K562 (cell line): ENCODE measurements around the gene KCND1. TPM values are rescaled to one million over a fixed set of nuclear protein-coding genes. Genes with fewer than 3 reads are reported as not detected.
A peak's percentile ranks its signal among the peaks of the same experiment; 100 is the strongest.

ENCODE experiments used
- ADNP ChIP-seq: fragments of 200-800 bp; sonication (Bioruptor generic); IDR thresholded peaks from 2 replicates; pipeline ENCODE4 v1.6.1; 2016; ENCODE audit warnings: missing genetic modification characterization, missing compliant biosample characterization
- CEBPB ChIP-seq: fragments of 450-650 bp; IDR thresholded peaks from 2 replicates; pipeline ENCODE4 v1.6.1; 2016; ENCODE audit warnings: missing genetic modification characterization, missing compliant biosample characterization
- EHMT2 ChIP-seq: fragments of 450-650 bp; IDR thresholded peaks from 2 replicates; pipeline ENCODE4 v1.6.1; 2018; ENCODE audit warnings: antibody characterized with exemption
- GATAD2B ChIP-seq: fragments of 450-650 bp; IDR thresholded peaks from 2 replicates; pipeline ENCODE4 v1.6.1; 2017; ENCODE audit warnings: mild to moderate bottlenecking, borderline replicate concordance
- MXI1 ChIP-seq: IDR thresholded peaks from 2 replicates; pipeline ENCODE4 v1.6.1; 2011; ENCODE audit warnings: low read depth, mild to moderate bottlenecking, improper control_type of control experiment, low read length
- NFE2 ChIP-seq: IDR thresholded peaks from 2 replicates; pipeline ENCODE4 v1.6.1; 2014; ENCODE audit warnings: antibody characterized with exemption, low read depth
- SNRNP70 ChIP-seq: fragments of 200-400 bp; formaldehyde crosslinking; optimal IDR thresholded peaks from 2 replicates; pipeline ENCODE3; 2017; ENCODE audit warnings: low read depth, low read length
- U2AF1 ChIP-seq: fragments of 200-400 bp; formaldehyde crosslinking; optimal IDR thresholded peaks from 2 replicates; pipeline ENCODE3; 2017; ENCODE audit warnings: mild to moderate bottlenecking, low read depth, low read length, moderate library complexity
- ZC3H11A ChIP-seq: IDR thresholded peaks from 2 replicates; pipeline ENCODE4 v1.6.1; 2012; ENCODE audit warnings: low read depth, low read length, improper control_type of control experiment
- ZFP36 ChIP-seq: fragments of 150-350 bp; IDR thresholded peaks from 2 replicates; pipeline ENCODE4 v1.6.1; 2018; ENCODE audit warnings: low read length, low read depth; ENCODE audit not compliant: partially characterized antibody
- ZNF347 ChIP-seq: fragments of 450-650 bp; formaldehyde crosslinking; IDR thresholded peaks from 2 replicates; pipeline ENCODE4 v1.4.0; 2020; ENCODE audit warnings: low read depth, mild to moderate bottlenecking, moderate library complexity
- ZNF384 ChIP-seq: IDR thresholded peaks from 2 replicates; pipeline ENCODE4 v1.6.1; 2012; ENCODE audit warnings: low read depth, low read length, improper control_type of control experiment
- ZNF644 ChIP-seq: fragments of 200-800 bp; sonication (Bioruptor generic); IDR thresholded peaks from 2 replicates; pipeline ENCODE4 v1.6.1; 2016; ENCODE audit warnings: low read depth, missing genetic modification characterization, missing compliant biosample characterization
- polyA plus RNA-seq, 8 experiments: library from polyadenylated mRNA; depleted of rRNA in 4 of 8; stranded (reverse) in 5 of 8; unstranded in 3 of 8; fragments of >200 nt; fragmentation: Nextera tagmentation in 2 of 8; fragmentation: Illumina TruSeq in 1 of 8; extraction: Ambion mirVana in 2 of 8; extraction: Trizol in 1 of 8; gene quantifications; 2 replicates each; pipeline versions ENCODE4 v1.2.1 to v1.2.3, GENCODE V29; 2011 to 2014; ENCODE audit warnings: inconsistent platforms in 1 of 8, missing spikeins in 1 of 8
- total RNA-seq, 7 experiments: library from RNA; depleted of rRNA in 6 of 7; stranded (reverse); fragments of >200 nt in 6 of 7; fragmentation: Illumina TruSeq in 2 of 7; extraction: Trizol in 2 of 7; gene quantifications; 2 replicates each; pipeline versions ENCODE4 v1.2.1 to v1.2.3, GENCODE V29; 2011 to 2021; ENCODE audit warnings: low replicate concordance in 1 of 7
- TF ChIP-seq, protein P1 (sequence below): sonication (generic); formaldehyde crosslinking; IDR thresholded peaks from 2 replicates; pipeline ENCODE4 v1.8.1; 2023; ENCODE audit warnings: mild to moderate bottlenecking, missing genetic modification reagents
- TF ChIP-seq, protein P2 (sequence below): fragments of 450-650 bp; IDR thresholded peaks from 2 replicates; pipeline ENCODE4 v1.6.1; 2017; ENCODE audit warnings: antibody characterized with exemption
- TF ChIP-seq, protein P3 (sequence below): fragments of 450-650 bp; IDR thresholded peaks from 2 replicates; pipeline ENCODE4 v1.6.1; 2017; ENCODE audit warnings: antibody characterized with exemption, mild to moderate bottlenecking
- TF ChIP-seq, protein P4 (sequence below): fragments of 450-650 bp; formaldehyde crosslinking; IDR thresholded peaks from 2 replicates; pipeline ENCODE4 v1.4.0; 2020; ENCODE audit warnings: mild to moderate bottlenecking, moderate library complexity
- TF ChIP-seq, protein P5 (sequence below): sonication (generic); IDR thresholded peaks from 2 replicates; pipeline ENCODE4 v1.6.1; 2016

The KCND1 gene
- total and polyA plus RNA-seq, 9 of the 15 experiments (the other 6 are each of a cell fraction or from before 2014, with no cell fraction given), result 0.06 to 0.83 (median 0.39) TPM; not detected in 1

DNA sequence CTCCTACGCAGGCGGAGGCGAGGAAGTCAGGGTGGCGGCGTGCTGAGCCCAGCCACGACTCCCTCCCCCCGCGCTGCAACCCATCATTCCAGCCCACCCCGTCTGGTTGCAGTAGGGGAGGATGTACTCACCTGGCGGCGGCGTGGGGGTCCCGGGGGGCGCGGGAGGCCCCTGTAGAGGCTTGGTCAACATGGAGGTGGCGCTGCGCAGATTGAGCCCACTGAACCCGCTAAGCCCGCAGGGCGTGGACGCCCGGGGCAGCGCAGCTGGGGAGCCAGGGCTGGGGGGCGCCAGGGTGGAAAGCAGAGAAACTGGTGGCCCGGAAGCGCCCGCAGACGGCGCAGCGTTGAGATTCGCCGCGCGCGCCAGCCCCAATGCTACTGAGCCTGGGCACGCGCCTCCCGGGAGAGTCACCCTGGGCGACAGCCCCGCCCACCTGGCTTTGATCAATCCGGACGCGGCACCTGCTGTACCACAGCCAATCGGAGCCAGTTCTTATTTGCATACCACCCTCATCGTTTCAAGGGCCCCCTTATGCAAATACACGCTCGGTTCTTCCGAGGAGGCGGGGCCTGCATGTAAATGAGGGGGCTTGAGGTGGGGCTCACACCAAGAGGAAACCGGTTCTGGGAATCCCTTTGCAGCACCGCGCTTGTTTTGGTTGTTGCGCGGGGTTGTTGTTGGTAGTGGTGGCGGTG lies 52.9 kb downstream of the KCND1 start, which contains the start of gene PIM2 (continued):
- TF ChIP-seq, protein P1, sequence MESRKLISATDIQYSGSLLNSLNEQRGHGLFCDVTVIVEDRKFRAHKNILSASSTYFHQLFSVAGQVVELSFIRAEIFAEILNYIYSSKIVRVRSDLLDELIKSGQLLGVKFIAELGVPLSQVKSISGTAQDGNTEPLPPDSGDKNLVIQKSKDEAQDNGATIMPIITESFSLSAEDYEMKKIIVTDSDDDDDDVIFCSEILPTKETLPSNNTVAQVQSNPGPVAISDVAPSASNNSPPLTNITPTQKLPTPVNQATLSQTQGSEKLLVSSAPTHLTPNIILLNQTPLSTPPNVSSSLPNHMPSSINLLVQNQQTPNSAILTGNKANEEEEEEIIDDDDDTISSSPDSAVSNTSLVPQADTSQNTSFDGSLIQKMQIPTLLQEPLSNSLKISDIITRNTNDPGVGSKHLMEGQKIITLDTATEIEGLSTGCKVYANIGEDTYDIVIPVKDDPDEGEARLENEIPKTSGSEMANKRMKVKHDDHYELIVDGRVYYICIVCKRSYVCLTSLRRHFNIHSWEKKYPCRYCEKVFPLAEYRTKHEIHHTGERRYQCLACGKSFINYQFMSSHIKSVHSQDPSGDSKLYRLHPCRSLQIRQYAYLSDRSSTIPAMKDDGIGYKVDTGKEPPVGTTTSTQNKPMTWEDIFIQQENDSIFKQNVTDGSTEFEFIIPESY (CRISPR knock-in tag), result 0 out of 2 replicates have a peak, but pooled peaks have one; percentile 12
- no peak for TF ChIP-seq NFE2
- TF ChIP-seq U2AF1, result no peak
- no peak for TF ChIP-seq ZNF644 (tag)
- no peak for TF ChIP-seq ZNF384
- TF ChIP-seq, protein P2, sequence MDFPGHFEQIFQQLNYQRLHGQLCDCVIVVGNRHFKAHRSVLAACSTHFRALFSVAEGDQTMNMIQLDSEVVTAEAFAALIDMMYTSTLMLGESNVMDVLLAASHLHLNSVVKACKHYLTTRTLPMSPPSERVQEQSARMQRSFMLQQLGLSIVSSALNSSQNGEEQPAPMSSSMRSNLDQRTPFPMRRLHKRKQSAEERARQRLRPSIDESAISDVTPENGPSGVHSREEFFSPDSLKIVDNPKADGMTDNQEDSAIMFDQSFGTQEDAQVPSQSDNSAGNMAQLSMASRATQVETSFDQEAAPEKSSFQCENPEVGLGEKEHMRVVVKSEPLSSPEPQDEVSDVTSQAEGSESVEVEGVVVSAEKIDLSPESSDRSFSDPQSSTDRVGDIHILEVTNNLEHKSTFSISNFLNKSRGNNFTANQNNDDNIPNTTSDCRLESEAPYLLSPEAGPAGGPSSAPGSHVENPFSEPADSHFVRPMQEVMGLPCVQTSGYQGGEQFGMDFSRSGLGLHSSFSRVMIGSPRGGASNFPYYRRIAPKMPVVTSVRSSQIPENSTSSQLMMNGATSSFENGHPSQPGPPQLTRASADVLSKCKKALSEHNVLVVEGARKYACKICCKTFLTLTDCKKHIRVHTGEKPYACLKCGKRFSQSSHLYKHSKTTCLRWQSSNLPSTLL, result no peak
- 0 out of 2 replicates have a peak, but pooled peaks have one; percentile 47 for TF ChIP-seq MXI1
- no peak for TF ChIP-seq EHMT2
- no peak for TF ChIP-seq ZC3H11A
- TF ChIP-seq, protein P3, sequence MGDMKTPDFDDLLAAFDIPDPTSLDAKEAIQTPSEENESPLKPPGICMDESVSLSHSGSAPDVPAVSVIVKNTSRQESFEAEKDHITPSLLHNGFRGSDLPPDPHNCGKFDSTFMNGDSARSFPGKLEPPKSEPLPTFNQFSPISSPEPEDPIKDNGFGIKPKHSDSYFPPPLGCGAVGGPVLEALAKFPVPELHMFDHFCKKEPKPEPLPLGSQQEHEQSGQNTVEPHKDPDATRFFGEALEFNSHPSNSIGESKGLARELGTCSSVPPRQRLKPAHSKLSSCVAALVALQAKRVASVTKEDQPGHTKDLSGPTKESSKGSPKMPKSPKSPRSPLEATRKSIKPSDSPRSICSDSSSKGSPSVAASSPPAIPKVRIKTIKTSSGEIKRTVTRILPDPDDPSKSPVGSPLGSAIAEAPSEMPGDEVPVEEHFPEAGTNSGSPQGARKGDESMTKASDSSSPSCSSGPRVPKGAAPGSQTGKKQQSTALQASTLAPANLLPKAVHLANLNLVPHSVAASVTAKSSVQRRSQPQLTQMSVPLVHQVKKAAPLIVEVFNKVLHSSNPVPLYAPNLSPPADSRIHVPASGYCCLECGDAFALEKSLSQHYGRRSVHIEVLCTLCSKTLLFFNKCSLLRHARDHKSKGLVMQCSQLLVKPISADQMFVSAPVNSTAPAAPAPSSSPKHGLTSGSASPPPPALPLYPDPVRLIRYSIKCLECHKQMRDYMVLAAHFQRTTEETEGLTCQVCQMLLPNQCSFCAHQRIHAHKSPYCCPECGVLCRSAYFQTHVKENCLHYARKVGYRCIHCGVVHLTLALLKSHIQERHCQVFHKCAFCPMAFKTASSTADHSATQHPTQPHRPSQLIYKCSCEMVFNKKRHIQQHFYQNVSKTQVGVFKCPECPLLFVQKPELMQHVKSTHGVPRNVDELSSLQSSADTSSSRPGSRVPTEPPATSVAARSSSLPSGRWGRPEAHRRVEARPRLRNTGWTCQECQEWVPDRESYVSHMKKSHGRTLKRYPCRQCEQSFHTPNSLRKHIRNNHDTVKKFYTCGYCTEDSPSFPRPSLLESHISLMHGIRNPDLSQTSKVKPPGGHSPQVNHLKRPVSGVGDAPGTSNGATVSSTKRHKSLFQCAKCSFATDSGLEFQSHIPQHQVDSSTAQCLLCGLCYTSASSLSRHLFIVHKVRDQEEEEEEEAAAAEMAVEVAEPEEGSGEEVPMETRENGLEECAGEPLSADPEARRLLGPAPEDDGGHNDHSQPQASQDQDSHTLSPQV, result no peak
- TF ChIP-seq CEBPB (tag), result no peak
- no peak for TF ChIP-seq GATAD2B
- no peak for TF ChIP-seq ADNP (tag)
- TF ChIP-seq, protein P4, sequence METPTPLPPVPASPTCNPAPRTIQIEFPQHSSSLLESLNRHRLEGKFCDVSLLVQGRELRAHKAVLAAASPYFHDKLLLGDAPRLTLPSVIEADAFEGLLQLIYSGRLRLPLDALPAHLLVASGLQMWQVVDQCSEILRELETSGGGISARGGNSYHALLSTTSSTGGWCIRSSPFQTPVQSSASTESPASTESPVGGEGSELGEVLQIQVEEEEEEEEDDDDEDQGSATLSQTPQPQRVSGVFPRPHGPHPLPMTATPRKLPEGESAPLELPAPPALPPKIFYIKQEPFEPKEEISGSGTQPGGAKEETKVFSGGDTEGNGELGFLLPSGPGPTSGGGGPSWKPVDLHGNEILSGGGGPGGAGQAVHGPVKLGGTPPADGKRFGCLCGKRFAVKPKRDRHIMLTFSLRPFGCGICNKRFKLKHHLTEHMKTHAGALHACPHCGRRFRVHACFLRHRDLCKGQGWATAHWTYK, result no peak
- no peak for TF ChIP-seq ZNF347 (CRISPR knock-in tag)
- no peak for TF ChIP-seq SNRNP70
- no peak for TF ChIP-seq ZFP36
- TF ChIP-seq, protein P5, sequence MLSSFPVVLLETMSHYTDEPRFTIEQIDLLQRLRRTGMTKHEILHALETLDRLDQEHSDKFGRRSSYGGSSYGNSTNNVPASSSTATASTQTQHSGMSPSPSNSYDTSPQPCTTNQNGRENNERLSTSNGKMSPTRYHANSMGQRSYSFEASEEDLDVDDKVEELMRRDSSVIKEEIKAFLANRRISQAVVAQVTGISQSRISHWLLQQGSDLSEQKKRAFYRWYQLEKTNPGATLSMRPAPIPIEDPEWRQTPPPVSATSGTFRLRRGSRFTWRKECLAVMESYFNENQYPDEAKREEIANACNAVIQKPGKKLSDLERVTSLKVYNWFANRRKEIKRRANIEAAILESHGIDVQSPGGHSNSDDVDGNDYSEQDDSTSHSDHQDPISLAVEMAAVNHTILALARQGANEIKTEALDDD, result no peak
